Skeletal muscle satellite cell (primary cell): ENCODE measurements around the gene TRABD.
A peak's percentile ranks its signal among the peaks of the same experiment; 100 is the strongest.
"Not testable (repeated sequence)": the region's sequence is repeated elsewhere in the genome, so short reads cannot be mapped to it uniquely, and the experiment has no call there.

ENCODE experiments used
- H3K27me3 ChIP-seq: 2 replicates; pipeline ENCODE4 v1.7.0; 2013; ENCODE audit warnings: low read length; ENCODE audit not compliant: control insufficient read depth, insufficient read depth
- H3K36me3 ChIP-seq: 2 replicates; pipeline ENCODE4 v1.7.0; 2013; ENCODE audit warnings: mild to moderate bottlenecking, control low read depth, low read length; ENCODE audit not compliant: insufficient read depth
- H3K4me1 ChIP-seq: 2 replicates; pipeline ENCODE4 v1.7.0; 2013; ENCODE audit warnings: low read length; ENCODE audit not compliant: control insufficient read depth, insufficient read depth
- H3K4me2 ChIP-seq: 2 replicates; pipeline ENCODE4 v1.7.0; 2013; ENCODE audit warnings: mild to moderate bottlenecking, low read length
- H3K4me3 ChIP-seq: 2 replicates; pipeline ENCODE4 v1.7.0; 2013; ENCODE audit warnings: low read length
- H3K9ac ChIP-seq: 2 replicates; pipeline ENCODE4 v1.7.0; 2013; ENCODE audit warnings: mild to moderate bottlenecking, low read depth, low read length, moderate library complexity
- H3K9me3 ChIP-seq: replicated peaks from 2 replicates; pipeline ENCODE4 v1.7.0; 2013; ENCODE audit warnings: mild to moderate bottlenecking, control low read depth, low read length

TRABD gene

DNA sequence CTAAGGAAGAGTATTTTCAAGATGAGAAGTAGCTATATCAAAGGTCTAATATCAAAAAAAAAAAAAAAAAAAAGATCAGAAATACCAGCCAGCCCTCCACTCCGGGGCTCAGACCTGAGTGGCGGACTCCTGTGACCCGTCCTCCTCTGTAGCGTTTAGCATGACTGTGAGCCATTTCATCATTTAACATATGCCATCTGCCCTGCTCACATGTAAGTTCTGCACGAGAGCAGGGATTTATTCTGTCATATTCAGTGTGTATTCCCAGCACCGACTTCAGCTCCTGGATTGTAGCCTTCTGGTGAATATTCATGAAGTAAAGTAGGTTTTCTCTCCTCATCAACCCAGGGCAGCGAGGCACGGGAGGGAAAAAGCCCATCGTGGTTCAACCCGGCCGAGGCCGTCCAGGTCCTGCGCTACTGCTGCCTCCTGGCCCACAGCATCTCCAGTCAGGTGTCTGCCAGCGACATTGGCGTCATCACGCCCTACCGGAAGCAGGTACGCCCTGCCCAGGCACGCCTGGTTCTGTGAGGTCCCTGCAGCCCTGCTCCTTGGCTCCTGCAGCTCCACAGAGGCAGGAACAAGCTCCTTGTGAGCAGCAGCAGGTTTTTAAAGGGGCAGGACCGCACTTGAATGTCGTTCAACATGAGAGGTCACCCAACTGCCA, 27.9 kb upstream of the TRABD start:
- peaks cover 64% of the 10 kb centered on the region for H3K27me3 ChIP-seq
- no peaks in the 10 kb centered on the region for H3K9me3 ChIP-seq
- no peak overlapping the region for H3K4me2 ChIP-seq
- H3K9ac ChIP-seq: no peak overlapping the region
- no peaks in the 10 kb centered on the region for H3K36me3 ChIP-seq
- H3K4me3 ChIP-seq: no peak overlapping the region
- no peaks in the 10 kb centered on the region for H3K4me1 ChIP-seq

DNA sequence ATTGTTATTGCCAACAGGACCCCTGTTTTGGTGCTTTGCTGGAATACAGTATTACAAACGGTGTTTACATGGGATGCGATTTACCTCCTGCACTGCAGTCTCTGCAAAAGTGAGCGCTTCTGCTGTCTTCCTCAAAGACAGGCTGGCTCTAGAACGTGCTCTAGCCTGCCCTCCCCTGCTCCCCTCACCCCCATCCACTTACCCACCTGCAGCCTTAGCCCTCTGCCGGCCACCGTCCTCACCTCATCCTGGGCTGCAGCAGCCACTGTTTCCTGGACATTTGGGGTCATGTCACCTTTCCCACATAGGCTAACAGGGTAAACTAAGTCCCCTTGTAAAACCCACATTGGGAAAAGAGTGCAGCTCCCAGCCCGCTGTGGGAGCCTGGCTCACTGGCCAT, 24.8 kb upstream of the TRABD start:
- Histone ChIP-seq H3K36me3 (no peaks in the 10 kb centered on the region), H3K9ac (no peak overlapping the region), H3K27me3 (peaks cover 68% of the 10 kb centered on the region), H3K4me3 (no peak overlapping the region), H3K4me1 (no peaks in the 10 kb centered on the region), H3K4me2 (no peak overlapping the region), H3K9me3 (no peaks in the 10 kb centered on the region)

DNA sequence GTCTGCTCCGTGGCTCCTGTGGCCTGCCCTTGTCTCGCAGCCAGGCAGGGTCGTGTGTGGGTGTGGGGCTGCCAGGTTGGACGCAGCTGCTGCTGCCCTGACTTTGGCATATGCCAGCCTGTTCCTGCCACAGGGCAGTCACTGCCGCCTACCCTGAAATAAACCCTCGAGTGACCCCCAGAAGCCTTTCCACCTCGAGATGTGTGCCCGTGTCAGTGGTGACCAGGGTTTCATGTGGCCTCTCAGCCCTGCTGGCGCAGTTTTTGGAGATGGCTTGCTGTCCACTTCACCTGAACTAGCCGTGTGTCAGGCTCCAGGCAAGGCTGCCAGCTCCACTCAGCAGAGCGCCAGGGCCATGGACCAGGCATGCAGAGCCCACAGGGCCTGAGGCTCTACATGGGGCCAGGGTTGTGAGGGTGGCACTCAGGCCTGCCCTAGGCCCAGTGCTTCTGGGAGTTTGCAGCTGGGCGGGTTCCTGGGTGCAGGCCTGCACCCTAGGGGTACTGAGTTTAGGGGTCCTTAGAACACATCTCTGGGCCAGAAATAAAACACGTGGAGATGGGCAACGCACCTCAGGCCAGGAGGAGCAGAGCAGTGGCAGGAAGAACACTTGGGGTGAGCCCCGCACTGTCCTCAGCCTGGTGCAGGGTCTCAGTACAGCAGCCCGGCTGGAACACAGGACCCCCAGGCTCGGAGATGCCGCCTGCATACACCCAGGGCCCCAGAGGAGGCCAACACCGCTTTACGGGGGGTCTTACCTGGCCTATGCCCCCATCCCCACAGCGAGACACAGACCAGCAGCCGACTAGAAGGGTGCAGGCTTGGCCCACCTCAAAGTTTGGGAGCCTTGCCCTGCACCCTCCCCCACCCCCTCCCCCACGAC, 24.0 kb upstream of the TRABD start:
- peaks cover 64% of the 10 kb centered on the region for H3K27me3 ChIP-seq
- no peak overlapping the region for H3K9ac ChIP-seq
- H3K9me3 ChIP-seq: no peaks in the 10 kb centered on the region
- H3K4me1 ChIP-seq: no peaks in the 10 kb centered on the region
- no peak overlapping the region for H3K4me2 ChIP-seq
- H3K36me3 ChIP-seq: no peaks in the 10 kb centered on the region
- H3K4me3 ChIP-seq: no peak overlapping the region

DNA sequence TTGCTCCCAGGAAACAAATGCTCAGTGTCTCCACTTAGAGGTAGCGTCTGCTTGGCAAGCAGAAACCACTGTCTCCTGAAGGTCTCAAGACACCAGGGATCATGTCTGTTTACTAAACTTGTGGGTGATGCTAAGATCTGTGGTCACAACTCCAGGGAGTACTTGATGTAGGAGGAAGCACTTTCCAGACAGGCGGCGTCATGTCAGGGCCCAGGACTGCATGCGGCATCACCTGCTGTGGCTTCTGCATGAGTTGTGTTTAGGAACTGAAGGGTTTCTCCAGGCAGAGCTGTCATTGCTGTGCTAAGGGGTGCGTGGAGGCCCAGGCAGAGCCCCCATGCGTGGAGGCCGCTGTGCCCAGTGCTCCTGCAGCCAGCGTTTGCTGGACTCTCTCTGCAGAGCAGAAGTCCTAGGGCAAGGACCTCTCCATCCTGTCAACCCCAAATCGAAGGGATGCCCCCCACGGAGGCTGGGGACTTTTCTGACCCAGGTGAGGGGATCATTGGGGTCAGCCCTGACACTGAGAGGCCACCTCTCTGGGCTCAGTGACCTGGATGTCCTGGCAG, 23.2 kb upstream of the TRABD start:
- Histone ChIP-seq H3K9ac (no peak overlapping the region), H3K4me2 (no peak overlapping the region), H3K27me3 (peaks cover 57% of the 10 kb centered on the region), H3K4me3 (no peak overlapping the region), H3K9me3 (no peaks in the 10 kb centered on the region), H3K36me3 (no peaks in the 10 kb centered on the region), H3K4me1 (no peaks in the 10 kb centered on the region)

DNA sequence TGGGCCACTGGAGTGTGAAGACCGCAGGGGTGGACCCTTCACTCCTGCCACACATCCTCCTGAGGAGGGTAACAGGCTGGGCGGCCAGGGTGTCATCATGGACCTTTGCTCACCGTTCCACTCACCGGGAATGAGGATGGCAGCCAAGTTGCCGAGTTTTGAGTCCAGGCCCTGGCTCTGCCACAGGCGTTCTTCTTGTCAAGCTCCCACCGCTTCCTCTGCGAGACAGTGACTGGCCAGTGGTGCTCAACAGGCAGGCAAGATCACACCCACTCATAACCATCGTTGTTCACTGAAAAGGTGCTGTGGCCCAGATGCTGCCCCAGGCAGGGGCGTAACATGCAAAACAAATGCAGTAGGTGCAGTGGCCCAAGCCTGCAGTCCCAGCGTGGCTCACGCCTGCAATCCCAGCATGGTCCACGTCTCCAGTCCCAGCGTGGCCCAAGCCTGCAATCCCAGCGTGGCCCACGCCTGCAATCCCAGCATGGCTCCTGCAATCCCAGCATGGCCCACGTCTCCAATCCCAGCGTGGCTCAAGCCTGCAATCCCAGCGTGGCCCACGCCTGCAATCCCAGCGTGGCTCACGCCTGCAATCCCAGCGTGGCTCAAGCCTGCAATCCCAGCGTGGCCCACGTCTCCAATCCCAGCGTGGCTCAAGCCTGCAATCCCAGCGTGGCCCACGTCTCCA, 20.1 kb upstream of the TRABD start:
- H3K4me2 ChIP-seq: no peak overlapping the region
- H3K4me1 ChIP-seq: no peaks in the 10 kb centered on the region
- no peak overlapping the region for H3K9ac ChIP-seq
- H3K4me3 ChIP-seq: no peak overlapping the region
- H3K36me3 ChIP-seq: no peaks in the 10 kb centered on the region
- peaks cover 48% of the 10 kb centered on the region for H3K27me3 ChIP-seq
- no peaks in the 10 kb centered on the region for H3K9me3 ChIP-seq

DNA sequence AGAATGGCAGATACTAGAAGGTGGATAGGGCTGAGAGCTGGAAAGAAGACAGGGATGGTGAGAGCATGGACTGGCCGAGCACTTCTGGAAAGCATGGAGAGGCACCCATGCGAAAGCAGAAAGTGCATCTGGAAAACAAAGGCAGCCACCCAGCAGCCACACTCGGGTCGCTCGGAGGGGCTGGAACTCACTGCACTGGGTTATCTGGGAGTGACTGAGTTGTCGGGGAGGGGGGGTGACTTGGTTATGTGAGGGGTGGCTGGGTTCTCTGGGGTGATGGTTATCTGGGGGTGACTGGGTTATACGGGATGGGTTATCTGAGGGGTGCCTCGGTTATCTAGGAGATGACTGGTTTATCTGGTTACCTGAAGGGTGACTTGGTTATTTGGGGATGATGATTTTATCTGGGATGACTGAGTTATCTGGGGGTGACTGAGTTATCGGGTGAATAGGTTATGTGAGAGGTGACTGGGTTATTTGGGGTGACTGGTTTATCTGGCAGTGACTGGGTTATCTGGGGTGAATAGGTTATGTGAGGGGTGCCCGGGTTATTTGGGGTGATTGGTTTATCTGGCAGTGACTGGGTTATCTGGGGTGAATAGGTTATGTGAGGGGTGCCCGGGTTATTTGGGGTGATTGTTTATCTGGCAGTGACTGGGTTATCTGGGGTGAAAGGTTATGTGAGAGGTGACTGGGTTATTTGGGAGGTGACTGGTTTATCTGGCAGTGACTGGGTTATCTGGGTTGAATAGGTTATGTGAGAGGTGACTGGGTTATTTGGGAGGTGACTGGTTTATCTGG, 17.8 kb upstream of the TRABD start:
- no peaks in the 10 kb centered on the region for H3K36me3 ChIP-seq
- H3K4me3 ChIP-seq: no peak overlapping the region
- H3K9me3 ChIP-seq: no peaks in the 10 kb centered on the region
- no peak overlapping the region for H3K4me2 ChIP-seq
- H3K9ac ChIP-seq: no peak overlapping the region
- peaks cover 42% of the 10 kb centered on the region for H3K27me3 ChIP-seq
- H3K4me1 ChIP-seq: no peaks in the 10 kb centered on the region

DNA sequence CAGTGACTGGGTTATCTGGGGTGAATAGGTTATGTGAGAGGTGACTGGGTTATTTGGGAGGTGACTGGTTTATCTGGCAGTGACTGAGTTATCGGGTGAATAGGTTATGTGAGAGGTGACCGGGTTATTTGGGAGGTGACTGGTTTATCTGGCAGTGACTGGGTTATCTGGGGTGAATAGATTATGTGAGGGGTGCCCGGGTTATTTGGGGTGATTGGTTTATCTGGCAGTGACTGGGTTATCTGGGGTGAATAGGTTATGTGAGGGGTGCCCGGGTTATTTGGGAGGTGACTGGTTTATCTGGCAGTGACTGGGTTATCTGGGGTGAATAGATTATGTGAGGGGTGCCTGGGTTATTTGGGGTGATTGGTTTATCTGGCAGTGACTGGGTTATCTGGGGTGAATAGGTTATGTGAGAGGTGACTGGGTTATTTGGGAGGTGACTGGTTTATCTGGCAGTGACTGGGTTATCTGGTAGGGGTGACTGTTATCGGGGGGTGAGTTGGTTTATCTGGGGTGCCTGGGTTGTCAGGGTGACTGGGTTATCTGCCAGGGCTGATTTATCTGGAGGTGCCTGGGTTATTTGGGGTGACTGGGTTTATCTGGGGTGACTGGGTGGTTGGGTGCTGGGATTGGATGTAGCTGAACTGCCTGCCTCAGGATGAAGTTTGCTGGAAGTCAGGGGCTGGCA, 17.1 kb upstream of the TRABD start:
- not testable (repeated sequence) for H3K4me2 ChIP-seq, H3K9ac ChIP-seq, H3K9me3 ChIP-seq, H3K4me1 ChIP-seq, H3K4me3 ChIP-seq, H3K36me3 ChIP-seq
- peaks cover 36% of the 10 kb centered on the region for H3K27me3 ChIP-seq

DNA sequence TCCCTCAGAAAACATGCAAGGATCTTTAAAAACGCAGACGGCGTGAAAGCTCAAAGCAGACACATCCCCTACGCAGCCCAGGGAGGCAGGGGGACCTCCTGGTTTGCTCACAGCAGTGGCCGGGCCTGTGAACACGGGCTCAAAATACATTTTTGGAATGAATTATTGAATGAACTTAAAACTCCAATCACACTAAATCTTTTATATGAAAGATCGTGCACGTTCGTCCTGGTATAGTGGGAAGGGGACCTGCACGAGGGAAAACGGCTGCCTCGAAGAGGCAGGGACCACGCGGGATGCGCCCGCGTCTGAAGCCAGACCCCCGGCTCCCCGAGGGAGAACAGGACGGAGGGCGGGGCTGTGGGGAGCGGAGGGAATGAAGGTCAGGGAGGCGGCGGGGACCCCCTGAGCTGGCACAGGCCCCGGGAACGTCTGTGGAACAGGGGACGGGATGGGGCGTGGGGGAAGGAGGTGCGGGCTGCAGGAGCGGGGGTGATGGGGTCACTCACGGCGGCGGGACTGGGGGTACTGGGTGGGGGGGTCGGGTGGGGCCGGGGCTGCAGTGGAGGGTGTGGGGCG, 16.4 kb upstream of the TRABD start:
- H3K9ac ChIP-seq: no peak overlapping the region
- H3K4me1 ChIP-seq: no peaks in the 10 kb centered on the region
- no peaks in the 10 kb centered on the region for H3K36me3 ChIP-seq
- no peaks in the 10 kb centered on the region for H3K9me3 ChIP-seq
- H3K4me2 ChIP-seq: peak overlapping the region; percentile 72
- H3K4me3 ChIP-seq: no peak overlapping the region
- peaks cover 34% of the 10 kb centered on the region for H3K27me3 ChIP-seq

DNA sequence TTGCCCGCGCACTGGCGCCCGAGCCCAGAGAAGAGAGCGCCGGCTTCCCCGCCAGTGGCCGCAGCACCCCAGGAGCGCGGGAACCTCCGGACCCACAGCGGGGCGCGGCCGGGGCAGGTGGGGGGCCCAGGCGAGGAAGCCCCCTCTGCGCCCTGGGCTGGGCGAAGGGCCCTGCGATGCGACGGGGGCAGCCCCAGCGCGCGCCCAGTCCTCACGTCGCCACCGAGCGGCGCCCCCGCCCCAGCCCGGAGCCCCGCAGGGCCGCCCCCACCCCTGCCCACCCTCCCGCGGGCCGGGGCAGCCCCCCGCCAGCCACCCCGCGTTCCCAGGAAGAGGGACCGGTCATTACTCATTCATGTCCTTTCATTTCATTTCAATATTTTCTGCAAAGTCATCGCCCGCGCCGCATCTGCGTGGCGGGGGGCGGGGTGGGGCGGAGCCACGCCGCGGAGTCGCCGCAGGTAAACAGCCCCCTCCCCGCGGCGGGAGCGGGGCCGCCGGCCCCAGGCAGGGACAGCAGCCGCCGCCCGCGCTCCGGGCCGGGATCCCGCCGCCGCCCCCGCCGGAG, 15.9 kb upstream of the TRABD start:
- Histone ChIP-seq H3K27me3 (peaks cover 31% of the 10 kb centered on the region), H3K9me3 (no peaks in the 10 kb centered on the region), H3K36me3 (no peaks in the 10 kb centered on the region), H3K4me1 (no peaks in the 10 kb centered on the region), H3K4me2 (peak overlapping the region; percentile 72), H3K9ac (no peak overlapping the region), H3K4me3 (peak overlapping the region; percentile 58)
